Mesodermal cell (in vitro differentiated cells): ENCODE measurements around the gene HDAC4.

Source experiments
- H3K27ac ChIP-seq: 2 replicates; pipeline ENCODE4 v1.7.0; 2013; ENCODE audit warnings: mild to moderate bottlenecking, low read depth, low read length, moderate library complexity; ENCODE audit not compliant: severe bottlenecking
- H3K36me3 ChIP-seq: 2 replicates; pipeline ENCODE4 v1.7.1; 2013; ENCODE audit warnings: mild to moderate bottlenecking, low read length, moderate library complexity; ENCODE audit not compliant: control insufficient read depth, insufficient read depth
- H3K4me1 ChIP-seq: one replicate; pipeline ENCODE4 v1.7.1; 2013; ENCODE audit warnings: mild to moderate bottlenecking, low read length; ENCODE audit not compliant: insufficient read depth, control insufficient read depth, poor library complexity, severe bottlenecking
- H3K4me3 ChIP-seq: 2 replicates; pipeline ENCODE4 v1.7.0; 2013; ENCODE audit warnings: low read length, control low read depth, mild to moderate bottlenecking; ENCODE audit not compliant: insufficient read depth, poor library complexity, severe bottlenecking; ENCODE audit errors: extremely low read depth
- H3K9me3 ChIP-seq: 2 replicates; pipeline ENCODE4 v1.7.1; 2013; ENCODE audit warnings: mild to moderate bottlenecking, low read length, moderate library complexity; ENCODE audit not compliant: control insufficient read depth
- WGBS, 2 experiments: methylation state at CpG; one replicate each; pipeline ENCODE4 v1.1.5; 2013; ENCODE audit warnings: missing lambda C conversion rate in 2 of 2; ENCODE audit not compliant: insufficient coverage in 2 of 2; 5-methylcytosine and 5-hydroxymethylcytosine counted together

HDAC4 gene

GRCh38 chr2:239278941-239279365, 121.9 kb downstream of the HDAC4 start:
- Histone ChIP-seq H3K9me3 (no peaks in the 10 kb centered on the region), H3K27ac (no peak overlapping the region), H3K4me1 (peaks cover 11% of the 10 kb centered on the region), H3K4me3 (no peak overlapping the region), H3K36me3 (no peaks in the 10 kb centered on the region)
- 90 to 96% methylated on average over 3 to 4 of the region's 4 CpGs for WGBS, 2 experiments

DNA sequence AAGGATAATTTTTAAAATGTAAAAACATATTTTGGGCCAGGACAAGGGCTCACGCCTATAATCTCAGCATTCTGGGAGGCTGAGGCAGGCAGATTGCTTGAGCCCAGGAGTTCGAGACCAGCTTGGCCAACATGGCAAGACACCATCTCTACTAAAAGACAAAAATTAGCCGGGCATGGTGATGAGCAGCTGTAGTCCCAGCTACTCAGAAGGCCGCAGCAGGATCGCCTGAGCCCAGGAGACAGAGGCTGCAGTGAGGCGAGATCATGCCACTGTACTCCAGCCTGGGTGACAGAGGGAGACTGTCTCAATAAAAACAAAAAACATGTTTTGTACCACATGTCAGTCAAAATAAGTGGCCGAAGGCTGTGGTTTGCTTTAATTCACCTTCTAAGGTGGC, 122.5 kb downstream of the HDAC4 start:
- H3K27ac ChIP-seq = no peak overlapping the region
- peaks cover 13% of the 10 kb centered on the region for H3K4me1 ChIP-seq
- H3K36me3 ChIP-seq = no peaks in the 10 kb centered on the region
- no peak overlapping the region for H3K4me3 ChIP-seq
- H3K9me3 ChIP-seq = no peaks in the 10 kb centered on the region
- 95 to 98% methylated on average over 7 of the region's 7 CpGs for WGBS, 2 experiments

DNA sequence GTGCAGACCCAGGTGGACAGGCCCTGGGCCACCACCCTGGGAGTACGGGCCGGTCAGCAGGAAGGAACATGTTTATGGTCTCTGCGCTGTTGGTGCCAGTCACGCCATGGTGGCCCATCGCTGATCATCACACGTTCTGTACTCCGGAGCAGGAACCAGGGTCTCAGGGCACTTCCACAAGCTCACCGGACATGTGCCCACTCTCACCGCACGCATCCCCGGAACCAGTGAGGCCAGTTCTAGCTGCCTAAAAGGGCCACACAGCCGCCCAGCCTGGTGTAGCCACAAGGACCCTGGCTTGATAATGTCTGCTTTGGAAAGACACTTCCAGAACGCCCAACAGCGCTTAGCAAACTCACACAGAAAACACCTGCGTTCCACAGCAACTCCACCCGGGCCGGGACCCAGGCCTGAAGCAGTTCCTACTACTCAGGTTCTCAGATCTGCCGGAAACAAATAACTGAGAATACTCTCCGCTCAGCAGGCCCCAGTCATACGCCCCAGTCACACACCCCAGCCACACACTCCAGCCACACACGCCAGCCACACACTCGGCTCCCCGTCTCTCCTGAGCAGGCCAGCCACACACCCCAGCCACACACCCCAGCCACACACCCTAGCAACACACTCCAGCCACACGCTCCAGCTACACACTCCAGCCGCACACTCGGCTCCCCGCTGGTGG, 123.3 kb downstream of the HDAC4 start:
- Histone ChIP-seq H3K27ac (no peak overlapping the region), H3K4me1 (peaks cover 15% of the 10 kb centered on the region), H3K9me3 (no peaks in the 10 kb centered on the region), H3K4me3 (no peak overlapping the region), H3K36me3 (no peaks in the 10 kb centered on the region)
- 90% methylated on average over 19 to 24 of the region's 27 CpGs for WGBS, 2 experiments

DNA sequence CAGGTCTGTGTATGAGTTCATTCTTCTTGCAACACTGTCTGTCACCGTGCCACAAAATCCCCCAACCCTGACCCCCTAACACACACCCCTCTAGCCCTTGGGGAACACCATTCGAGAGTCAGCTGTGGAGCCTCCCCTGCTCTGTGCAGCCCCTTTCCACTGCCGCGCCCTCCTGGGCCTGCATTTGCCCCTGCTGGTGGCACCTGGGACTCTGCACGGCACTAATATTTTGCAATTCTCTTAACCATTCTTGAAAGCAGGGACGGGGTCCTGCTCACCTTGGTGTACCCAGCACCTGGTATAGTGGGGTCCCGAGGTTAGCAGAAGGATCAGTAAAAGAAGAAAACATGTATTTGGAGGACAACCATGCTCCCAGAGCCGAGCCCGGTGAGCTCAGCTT, 124.0 kb downstream of the HDAC4 start:
- Histone ChIP-seq H3K4me1 (peaks cover 15% of the 10 kb centered on the region), H3K4me3 (no peak overlapping the region), H3K27ac (no peak overlapping the region), H3K36me3 (no peaks in the 10 kb centered on the region), H3K9me3 (no peaks in the 10 kb centered on the region)
- 89 to 97% methylated on average over 6 to 9 of the region's 9 CpGs for WGBS, 2 experiments

DNA sequence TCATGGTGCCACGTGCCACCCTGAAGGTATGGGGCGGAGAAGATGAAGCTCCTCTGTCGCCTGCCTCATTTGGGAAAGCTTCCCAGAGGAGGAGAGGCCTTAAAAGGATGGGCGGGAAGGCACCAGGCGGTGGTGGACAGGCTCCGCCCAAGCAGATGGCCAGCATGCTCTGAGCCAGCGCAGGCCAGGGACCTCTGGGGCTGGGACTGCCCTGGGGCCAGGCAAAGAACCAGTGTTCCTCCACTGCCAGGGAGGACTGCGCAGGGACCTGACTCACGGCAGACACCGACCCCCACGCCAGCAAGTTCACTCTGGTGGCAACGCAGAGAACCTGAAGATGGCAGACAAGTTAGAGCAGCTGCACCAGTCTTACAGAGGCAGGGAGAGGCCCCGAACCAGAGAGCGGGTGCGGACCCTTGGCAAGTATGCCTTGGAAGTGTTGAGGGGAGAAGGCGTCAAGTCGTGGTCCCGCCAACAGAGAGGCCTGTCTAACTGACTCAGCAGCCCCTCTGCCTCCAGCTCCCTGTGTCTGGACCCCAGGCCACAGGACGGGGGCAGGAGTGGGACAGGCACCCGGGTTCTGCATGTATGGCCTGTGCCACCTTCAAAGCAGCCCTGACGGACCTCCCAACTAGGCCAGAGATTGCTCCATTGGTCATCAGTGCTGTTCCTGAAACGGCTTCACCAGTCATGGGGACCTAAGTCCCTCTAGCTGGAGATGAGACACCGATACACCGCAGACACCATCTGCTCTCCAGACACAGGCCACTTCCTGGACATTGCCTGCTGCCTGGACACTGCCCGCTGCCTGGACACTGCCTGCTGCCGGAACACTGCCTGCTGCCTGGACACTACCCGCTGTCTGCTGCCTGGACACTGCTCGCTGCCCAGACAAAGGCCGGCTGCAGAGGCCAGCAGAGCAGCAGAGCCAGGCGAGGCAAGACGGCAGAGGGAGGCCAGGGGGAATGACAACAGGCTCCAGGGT, 124.7 kb downstream of the HDAC4 start:
- H3K36me3 ChIP-seq = no peaks in the 10 kb centered on the region
- H3K27ac ChIP-seq = peak overlapping the region; percentile 36
- no peaks in the 10 kb centered on the region for H3K9me3 ChIP-seq
- 95 to 96% methylated on average over 26 to 31 of the region's 31 CpGs for WGBS, 2 experiments
- no peak overlapping the region for H3K4me3 ChIP-seq
- H3K4me1 ChIP-seq = peaks cover 15% of the 10 kb centered on the region

DNA sequence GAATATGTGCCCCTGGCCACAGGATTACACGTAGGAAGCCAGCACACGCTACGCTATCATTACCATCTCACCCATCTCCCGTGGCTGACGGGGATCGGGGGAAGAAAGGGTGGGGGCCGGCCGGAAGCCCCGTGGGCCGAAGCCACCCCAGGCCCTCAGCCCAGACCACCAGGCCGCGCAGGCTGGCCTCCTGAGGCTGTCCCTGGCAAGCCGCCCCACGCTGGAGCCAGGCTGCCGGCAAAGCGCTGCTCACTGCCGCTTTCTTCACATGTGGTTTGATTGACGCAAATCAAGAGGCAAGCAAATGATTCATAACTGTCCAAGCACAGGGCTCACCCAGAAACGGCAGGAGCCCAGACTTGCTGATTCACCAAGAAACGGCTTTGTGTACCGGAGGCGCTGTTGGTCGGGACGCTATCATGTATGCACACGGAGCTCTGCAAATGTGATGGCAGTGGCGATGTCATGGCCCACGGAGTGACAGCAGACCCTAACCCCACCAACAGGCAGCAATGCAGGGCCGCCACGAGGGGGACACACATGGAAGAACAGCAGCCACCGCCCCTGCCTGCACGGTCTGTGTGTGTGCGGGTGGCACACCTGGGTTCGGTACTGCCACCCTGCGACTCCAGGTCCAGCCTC, 125.7 kb downstream of the HDAC4 start:
- WGBS, 2 experiments = 94 to 97% methylated on average over 24 to 27 of the region's 34 CpGs
- Histone ChIP-seq H3K4me1 (peaks cover 15% of the 10 kb centered on the region), H3K27ac (peak overlapping the region; percentile 51), H3K9me3 (no peaks in the 10 kb centered on the region), H3K36me3 (no peaks in the 10 kb centered on the region), H3K4me3 (no peak overlapping the region)

- no peaks in the 10 kb centered on the region for H3K9me3 ChIP-seq
- H3K4me1 ChIP-seq = peaks cover 13% of the 10 kb centered on the region
- H3K36me3 ChIP-seq = no peaks in the 10 kb centered on the region
- 93 to 97% methylated on average over 10 to 15 of the region's 16 CpGs for WGBS, 2 experiments
- H3K4me3 ChIP-seq = no peak overlapping the region
- peak overlapping the region; percentile 53 for H3K27ac ChIP-seq
Measured at GRCh38 chr2:239274391-239275043, 126.3 kb downstream of the HDAC4 start.

- no peak overlapping the region for H3K27ac ChIP-seq
- H3K4me3 ChIP-seq = no peak overlapping the region
- peaks cover 13% of the 10 kb centered on the region for H3K4me1 ChIP-seq
- no peaks in the 10 kb centered on the region for H3K36me3 ChIP-seq
- 91 to 95% methylated on average over 18 to 19 of the region's 23 CpGs for WGBS, 2 experiments
- no peaks in the 10 kb centered on the region for H3K9me3 ChIP-seq
Measured at GRCh38 chr2:239273280-239274234, 127.3 kb downstream of the HDAC4 start.

- Histone ChIP-seq H3K36me3 (no peaks in the 10 kb centered on the region), H3K4me1 (peaks cover 12% of the 10 kb centered on the region), H3K4me3 (no peak overlapping the region), H3K27ac (no peak overlapping the region), H3K9me3 (no peaks in the 10 kb centered on the region)
- WGBS, 2 experiments = 95 to 96% methylated on average over 8 to 9 of the region's 9 CpGs
Measured at GRCh38 chr2:239272626-239273025, 128.2 kb downstream of the HDAC4 start.
